ENCODE results near the gene SERPINA5.

GRCh38 chr14:94574336-94574735 is 6.9 kb upstream of the SERPINA5 start:
- TF ChIP-seq GATA2 (IDR thresholded peaks at IDR 0.05; ENCODE audit: low read depth, low read length) (no peak), GATA3 (IDR thresholded peaks at IDR 0.05; ENCODE audit: low read depth, low read length) (no peak)
